ENCODE measurements around the gene LRRC63. TPM values are rescaled to one million over a fixed set of nuclear protein-coding genes. Genes with fewer than 3 reads are reported as not detected.

LRRC63 gene
- total RNA-seq, 1 experiment from 2014 or later: not detected

DNA sequence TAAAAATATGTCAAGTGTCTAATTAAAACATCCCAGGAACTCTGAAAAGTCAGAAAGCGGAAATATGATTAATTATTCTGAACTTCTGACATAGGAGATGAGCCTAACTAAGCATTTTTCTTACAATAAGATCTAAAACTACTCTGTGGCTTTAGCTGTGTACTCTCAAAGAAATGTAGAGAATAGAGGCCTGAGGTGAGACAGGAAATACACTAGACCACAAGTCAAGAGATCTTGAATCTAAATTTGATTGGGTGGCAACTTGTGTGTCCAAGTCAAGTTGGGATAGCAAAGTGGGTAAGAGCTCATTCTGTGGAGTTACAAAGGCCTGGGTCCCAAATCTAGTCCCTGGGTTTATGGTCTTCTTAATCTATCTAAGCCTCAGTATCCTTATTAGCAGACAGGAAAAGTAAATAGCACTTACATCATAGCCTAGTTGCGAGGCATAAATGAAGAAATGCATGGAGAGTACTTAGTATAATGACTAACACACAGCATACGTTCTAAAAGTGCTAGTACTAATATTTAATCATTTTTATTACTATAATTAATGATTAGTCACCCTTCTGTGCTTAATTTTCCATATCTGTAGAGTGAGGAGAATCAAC is 9.4 kb upstream of the LRRC63 start:
- Histone ChIP-seq H3K4me1 (no peaks in the 10 kb centered on the region), H3K9me3 (no peaks in the 10 kb centered on the region), H3K4me3 (ENCODE audit: low read depth, low read length) (no peak overlapping the region), H3K27me3 (replicated peaks; ENCODE audit: control insufficient read depth, insufficient read depth, low read length) (no peaks in the 10 kb centered on the region), H3K36me3 (ENCODE audit: control insufficient read depth, insufficient read depth, low read length) (no peaks in the 10 kb centered on the region)
- CTCF ChIA-PET: no interaction called here
- peaks cover 7% of the 10 kb centered on the region for H3K4me1 Mint-ChIP-seq (ENCODE audit: low read depth, unreplicated experiment)
- DNase-seq: no peak
- H3K27ac Mint-ChIP-seq (ENCODE audit: unreplicated experiment): no peak overlapping the region
- H3K4me3 Mint-ChIP-seq (ENCODE audit: unreplicated experiment): no peak overlapping the region
- no peaks in the 10 kb centered on the region for H3K36me3 Mint-ChIP-seq (ENCODE audit: insufficient read depth, unreplicated experiment)
- H3K9me3 Mint-ChIP-seq (ENCODE audit: unreplicated experiment): no peaks in the 10 kb centered on the region
- POLR2A ChIA-PET: no interaction called here
- H3K27me3 Mint-ChIP-seq (ENCODE audit: insufficient read depth, unreplicated experiment): no peaks in the 10 kb centered on the region
- BruUV-seq (replicated peaks): no TSS peak
- intact Hi-C loops (cut with micrococcal nuclease; ENCODE audit: unreplicated experiment): no loop called here
- no peak for TF ChIP-seq CTCF (IDR thresholded peaks at IDR 0.05; ENCODE audit: insufficient read depth in 1 of 2, low read depth in 1 of 2, low read length in 1 of 2, severe bottlenecking in 1 of 2, unreplicated experiment in 1 of 2)

- TF ChIP-seq CTCF (IDR thresholded peaks at IDR 0.05; ENCODE audit: insufficient read depth in 1 of 2, low read depth in 1 of 2, low read length in 1 of 2, severe bottlenecking in 1 of 2, unreplicated experiment in 1 of 2): no peak
- no peaks in the 10 kb centered on the region for H3K4me1 ChIP-seq
- Mint-ChIP-seq H3K27ac (ENCODE audit: unreplicated experiment) (no peak overlapping the region), H3K27me3 (ENCODE audit: insufficient read depth, unreplicated experiment) (no peaks in the 10 kb centered on the region), H3K36me3 (ENCODE audit: insufficient read depth, unreplicated experiment) (no peaks in the 10 kb centered on the region), H3K4me1 (ENCODE audit: low read depth, unreplicated experiment) (peaks cover 7% of the 10 kb centered on the region), H3K9me3 (ENCODE audit: unreplicated experiment) (no peaks in the 10 kb centered on the region), H3K4me3 (ENCODE audit: unreplicated experiment) (no peak overlapping the region)
- no peaks in the 10 kb centered on the region for H3K9me3 ChIP-seq
- no peak overlapping the region for H3K4me3 ChIP-seq (ENCODE audit: low read depth, low read length)
- no TSS peak for BruUV-seq (replicated peaks)
- H3K27me3 ChIP-seq (replicated peaks; ENCODE audit: control insufficient read depth, insufficient read depth, low read length): no peaks in the 10 kb centered on the region
- CTCF ChIA-PET: no interaction called here
- POLR2A ChIA-PET: no interaction called here
- no peaks in the 10 kb centered on the region for H3K36me3 ChIP-seq (ENCODE audit: control insufficient read depth, insufficient read depth, low read length)
- DNase-seq: no peak
- intact Hi-C loops (cut with micrococcal nuclease; ENCODE audit: unreplicated experiment): no loop called here
These were observed 8.8 kb upstream of the LRRC63 start for GRCh38 chr13:46202966-46203365.

DNA sequence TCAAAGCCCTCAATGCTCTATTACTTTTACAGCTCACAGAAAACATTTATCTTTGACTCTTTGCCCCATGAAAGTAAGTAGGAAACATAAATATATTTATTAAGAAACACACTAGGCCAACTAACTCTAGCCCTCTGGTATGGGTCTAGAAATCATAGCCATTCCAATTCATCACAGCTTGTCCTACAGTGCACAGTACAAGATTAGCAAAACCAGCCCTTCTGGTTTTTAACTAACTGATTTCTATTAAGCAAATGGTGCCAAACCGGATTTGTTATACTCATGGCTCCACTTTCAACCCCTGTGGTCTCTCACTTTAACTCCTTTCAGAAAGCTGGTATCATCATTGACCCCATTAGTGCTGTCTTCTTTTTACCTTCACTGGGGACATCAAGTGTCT is 5.6 kb upstream of the LRRC63 start:
- Histone ChIP-seq H3K9me3 (no peaks in the 10 kb centered on the region), H3K4me1 (no peaks in the 10 kb centered on the region), H3K27me3 (replicated peaks; ENCODE audit: control insufficient read depth, insufficient read depth, low read length) (no peaks in the 10 kb centered on the region), H3K4me3 (ENCODE audit: low read depth, low read length) (no peak overlapping the region), H3K36me3 (ENCODE audit: control insufficient read depth, insufficient read depth, low read length) (no peaks in the 10 kb centered on the region)
- no peaks in the 10 kb centered on the region for H3K9me3 Mint-ChIP-seq (ENCODE audit: unreplicated experiment)
- H3K4me3 Mint-ChIP-seq (ENCODE audit: unreplicated experiment): no peak overlapping the region
- H3K4me1 Mint-ChIP-seq (ENCODE audit: low read depth, unreplicated experiment): peaks cover 11% of the 10 kb centered on the region
- H3K36me3 Mint-ChIP-seq (ENCODE audit: insufficient read depth, unreplicated experiment): no peaks in the 10 kb centered on the region
- no TSS peak for BruUV-seq (replicated peaks)
- CTCF ChIA-PET: no interaction called here
- POLR2A ChIA-PET: no interaction called here
- no peak overlapping the region for H3K27ac Mint-ChIP-seq (ENCODE audit: unreplicated experiment)
- no peak for TF ChIP-seq CTCF (IDR thresholded peaks at IDR 0.05; ENCODE audit: insufficient read depth in 1 of 2, low read depth in 1 of 2, low read length in 1 of 2, severe bottlenecking in 1 of 2, unreplicated experiment in 1 of 2)
- DNase-seq: no peak
- no peaks in the 10 kb centered on the region for H3K27me3 Mint-ChIP-seq (ENCODE audit: insufficient read depth, unreplicated experiment)
- intact Hi-C loops (cut with micrococcal nuclease; ENCODE audit: unreplicated experiment): no loop called here

All from Caco-2 (cell line).